ENCODE data around the gene ADAMTS2. TPM values are rescaled to one million over a fixed set of nuclear protein-coding genes. Genes with fewer than 3 reads are reported as not detected.

Gene ADAMTS2
- total and polyA plus RNA-seq, 2 donors (not counting 3 experiments of a cell fraction or from before 2014, with no cell fraction given), result not detected

- H3K9me3 ChIP-seq (replicated peaks; ENCODE audit: control insufficient read depth, insufficient read depth, low read length), result peaks cover 4% of the 10 kb centered on the region
- BruUV-seq (replicated peaks), result no TSS peak
- no peaks in the 10 kb centered on the region for H3K79me2 ChIP-seq (ENCODE audit: control insufficient read depth, insufficient read depth, low read length)
- DNase-seq (ENCODE audit: low read depth, low spot score), result no peak
- H2AFZ ChIP-seq (ENCODE audit: low read depth, low read length), result no peak overlapping the region
- no peak overlapping the region for H3K4me2 ChIP-seq (ENCODE audit: insufficient read depth, low read length)
- POLR2A ChIA-PET, result no interaction called here
- no peak for FAIRE-seq
- no peaks in the 10 kb centered on the region for H3K27me3 ChIP-seq (ENCODE audit: control insufficient read depth in 2 of 2, insufficient read depth in 2 of 2, low read length in 2 of 2)
- H3K4me1 ChIP-seq (ENCODE audit: control insufficient read depth, extremely low read depth, insufficient read depth, low read length), result no peaks in the 10 kb centered on the region
- H3K4me3 ChIP-seq (replicated peaks in 1 of 3; ENCODE audit: insufficient read depth in 1 of 3, low read depth in 1 of 3, low read length in 3 of 3), result no peak overlapping the region
- dilution Hi-C loops (cut with MboI; ENCODE audit: extremely low pct_ligation_motif_present, low sequenced_read_pairs), result no loop called here
- H3K27ac ChIP-seq (ENCODE audit: insufficient read depth, low read depth, low read length), result no peak overlapping the region
- TF ChIP-seq JUN (IDR thresholded peaks at IDR 0.05; ENCODE audit: borderline replicate concordance, insufficient read depth, insufficient read length, low read depth) (no peak), CTCF (IDR thresholded peaks at IDR 0.05; ENCODE audit: extremely low read depth in 1 of 2, insufficient read depth in 1 of 2, low read depth in 1 of 2, low read length in 2 of 2) (no peak), GATA2 (IDR thresholded peaks at IDR 0.05; ENCODE audit: insufficient read depth, insufficient read length, low read depth, low read length) (no peak), FOS (IDR thresholded peaks at IDR 0.05; ENCODE audit: borderline replicate concordance, insufficient read depth, low read length) (no peak), EZH2 (IDR thresholded peaks at IDR 0.05; ENCODE audit: borderline replicate concordance, low read depth, low read length, severe bottlenecking) (no peak), POLR2A (IDR thresholded peaks at IDR 0.05; ENCODE audit: low read depth, low read length) (no peak), POLR2AphosphoS5 (IDR thresholded peaks at IDR 0.05; ENCODE audit: insufficient read depth, low read depth, low read length) (no peak), MYC (IDR thresholded peaks at IDR 0.05; ENCODE audit: low read depth, low read length) (no peak)
- TF ChIP-seq, protein P1, sequence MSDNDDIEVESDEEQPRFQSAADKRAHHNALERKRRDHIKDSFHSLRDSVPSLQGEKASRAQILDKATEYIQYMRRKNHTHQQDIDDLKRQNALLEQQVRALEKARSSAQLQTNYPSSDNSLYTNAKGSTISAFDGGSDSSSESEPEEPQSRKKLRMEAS (IDR thresholded peaks at IDR 0.05; ENCODE audit: insufficient read depth, insufficient read length), result no peak
- intact Hi-C loops (cut with micrococcal nuclease), result no loop called here
- CTCF ChIA-PET, result no interaction called here
- H3K36me3 ChIP-seq (ENCODE audit: control insufficient read depth in 2 of 2, extremely low read depth in 1 of 2, insufficient read depth in 2 of 2, low read length in 2 of 2), result no peaks in the 10 kb centered on the region
- H3K9me1 ChIP-seq (replicated peaks; ENCODE audit: control insufficient read depth, extremely low read depth, insufficient read depth, low read length), result no peaks in the 10 kb centered on the region
- no peaks in the 10 kb centered on the region for H4K20me1 ChIP-seq (replicated peaks; ENCODE audit: control insufficient read depth, extremely low read depth, insufficient read depth, low read length)
- no peak overlapping the region for H3K9ac ChIP-seq (replicated peaks; ENCODE audit: extremely low read depth, insufficient read depth, low read length)
Measured at GRCh38 chr5:179234563-179235135, 110.6 kb downstream of the ADAMTS2 start.
